Gastrocnemius medialis (tissue), 4 donors: ENCODE data around the gene DGLUCY.

Experiments used
- POLR2A ChIP-seq, 2 donors: fragments of 450-650 bp; IDR thresholded peaks; one replicate each; pipeline ENCODE4 v1.6.1; 2017; ENCODE audit warnings: antibody characterized with exemption in 2 of 2, mild to moderate bottlenecking in 2 of 2, moderate library complexity in 2 of 2
- TF ChIP-seq, protein P1 (sequence below), 5 experiments: fragments of 450-650 bp in 3 of 5; fragments of 200-600 bp in 2 of 5; sonication (generic) in 2 of 5; IDR thresholded peaks in 4 of 5; conservative IDR thresholded peaks in 1 of 5; 1 replicate in 4 of 5; 2 replicates in 1 of 5; pipeline ENCODE4 v1.5.1; 2016 to 2019; ENCODE audit warnings: antibody characterized with exemption in 5 of 5, mild to moderate bottlenecking in 3 of 5, moderate library complexity in 3 of 5

DNA sequence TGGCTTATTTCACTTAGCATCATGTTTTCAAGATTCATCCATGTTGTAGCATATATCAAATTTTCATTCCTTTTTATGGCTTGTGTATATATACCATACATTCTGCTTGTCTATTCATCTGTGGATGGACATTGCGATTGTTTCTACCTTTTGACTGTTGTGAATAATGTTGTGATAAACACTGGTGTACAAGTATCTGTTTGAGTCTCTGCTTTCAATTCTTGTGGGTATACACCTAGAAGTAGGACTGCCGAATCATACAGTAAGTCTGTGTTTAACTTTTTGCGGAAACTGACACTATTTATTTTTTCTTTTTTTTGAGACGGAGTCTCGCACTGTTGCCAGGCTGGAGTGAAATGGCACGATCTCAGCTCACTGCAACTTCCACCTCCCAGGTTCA, 33.8 kb upstream of the DGLUCY start:
- TF ChIP-seq, protein P1, sequence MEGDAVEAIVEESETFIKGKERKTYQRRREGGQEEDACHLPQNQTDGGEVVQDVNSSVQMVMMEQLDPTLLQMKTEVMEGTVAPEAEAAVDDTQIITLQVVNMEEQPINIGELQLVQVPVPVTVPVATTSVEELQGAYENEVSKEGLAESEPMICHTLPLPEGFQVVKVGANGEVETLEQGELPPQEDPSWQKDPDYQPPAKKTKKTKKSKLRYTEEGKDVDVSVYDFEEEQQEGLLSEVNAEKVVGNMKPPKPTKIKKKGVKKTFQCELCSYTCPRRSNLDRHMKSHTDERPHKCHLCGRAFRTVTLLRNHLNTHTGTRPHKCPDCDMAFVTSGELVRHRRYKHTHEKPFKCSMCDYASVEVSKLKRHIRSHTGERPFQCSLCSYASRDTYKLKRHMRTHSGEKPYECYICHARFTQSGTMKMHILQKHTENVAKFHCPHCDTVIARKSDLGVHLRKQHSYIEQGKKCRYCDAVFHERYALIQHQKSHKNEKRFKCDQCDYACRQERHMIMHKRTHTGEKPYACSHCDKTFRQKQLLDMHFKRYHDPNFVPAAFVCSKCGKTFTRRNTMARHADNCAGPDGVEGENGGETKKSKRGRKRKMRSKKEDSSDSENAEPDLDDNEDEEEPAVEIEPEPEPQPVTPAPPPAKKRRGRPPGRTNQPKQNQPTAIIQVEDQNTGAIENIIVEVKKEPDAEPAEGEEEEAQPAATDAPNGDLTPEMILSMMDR (IDR thresholded peaks at IDR 0.05 in 4 of 5, conservative IDR thresholded peaks at IDR 0.05 in 1 of 5): no peak
- TF ChIP-seq POLR2A (IDR thresholded peaks at IDR 0.05): no peak
